Activated CD8-positive, alpha-beta memory T cell treated with anti-CD3 and anti-CD28 coated beads for 24 hours (primary cell): Measurements from ENCODE around the gene SLC2A11.
"Not testable (repeated sequence)": the region's sequence is repeated elsewhere in the genome, so short reads cannot be mapped to it uniquely, and the experiment has no call there.

Experiments
- DNase-seq: peaks from one replicate; pipeline ENCODE4 v3.0.0-alpha.2; 2020

SLC2A11 gene

DNA sequence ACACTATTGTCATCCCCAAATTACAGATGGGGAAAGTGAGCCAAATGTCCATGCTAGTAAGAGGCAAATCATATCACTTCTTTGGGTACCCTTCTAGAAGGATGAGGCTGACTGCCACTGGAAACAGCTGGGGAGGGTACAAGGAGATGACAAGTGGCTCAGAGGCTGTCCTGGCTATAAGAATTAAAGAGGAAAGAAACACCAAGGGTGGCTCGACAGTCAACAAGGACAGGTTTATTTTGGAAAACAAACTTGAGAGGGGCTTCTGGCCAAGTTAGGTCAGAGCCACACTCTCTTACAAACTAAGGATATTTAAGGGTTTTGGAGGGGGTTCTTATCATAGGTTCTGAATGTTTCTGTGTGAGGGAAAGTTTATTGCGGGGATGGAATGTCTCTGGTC, 34.5 kb downstream of the SLC2A11 start:
- no peak for DNase-seq

DNA sequence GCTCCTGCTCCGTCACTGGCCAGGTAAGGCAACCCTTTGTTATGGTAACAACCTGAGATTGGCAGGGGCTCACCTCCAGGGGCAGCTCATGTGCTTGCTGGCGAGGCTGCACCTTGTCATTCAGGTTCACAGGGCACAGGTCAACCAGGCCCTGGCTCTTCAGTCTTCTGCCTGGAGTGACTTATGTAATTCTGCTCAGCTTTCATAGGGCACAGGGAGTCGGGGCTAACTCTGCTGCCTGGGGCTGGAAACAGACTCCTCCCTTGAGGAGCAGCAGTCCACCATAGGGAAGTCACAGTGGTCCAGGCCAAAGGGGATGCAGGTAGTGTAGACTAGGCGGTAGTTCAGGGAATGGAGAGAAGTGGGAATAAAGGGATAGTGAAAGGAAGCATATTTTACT, 35.0 kb downstream of the SLC2A11 start:
- DNase-seq = no peak

DNA sequence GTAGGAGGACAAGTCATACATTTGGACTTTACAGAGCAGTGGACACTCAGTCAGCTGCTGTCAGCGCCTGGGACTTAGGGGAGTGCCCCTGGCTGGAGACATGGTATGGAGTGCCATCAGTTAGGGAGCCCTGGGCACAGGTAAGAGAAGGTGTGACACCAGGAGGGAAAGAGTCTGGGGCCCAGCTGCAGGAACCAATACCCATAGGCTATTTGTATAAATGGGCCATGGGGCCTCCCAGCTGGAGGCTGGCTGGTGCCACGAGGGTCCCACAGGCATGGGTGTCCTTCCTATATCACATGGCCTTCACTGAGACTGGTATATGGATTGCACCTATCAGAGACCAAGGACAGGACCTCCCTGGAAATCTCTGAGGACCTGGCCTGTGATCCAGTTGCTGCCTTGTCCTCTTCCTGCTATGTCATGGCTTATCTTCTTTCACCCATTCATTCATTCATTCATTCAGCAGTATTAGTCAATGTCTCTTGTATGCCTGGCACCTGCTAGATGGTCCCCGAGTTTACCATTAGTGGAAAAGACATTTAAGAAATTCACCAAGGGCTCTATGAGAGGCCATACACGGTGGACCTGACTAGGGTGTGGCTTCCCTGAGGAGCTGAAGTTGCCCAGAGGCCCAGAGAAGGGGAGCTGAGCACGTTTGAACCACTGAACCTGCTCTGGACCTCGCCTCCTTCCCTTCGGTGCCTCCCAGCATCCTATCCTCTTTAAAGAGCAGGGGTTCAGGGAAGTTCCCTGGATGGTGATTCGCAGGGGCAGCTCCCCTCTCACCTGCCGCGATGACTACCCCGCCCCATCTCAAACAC, 35.7 kb downstream of the SLC2A11 start:
- DNase-seq = no peak

DNA sequence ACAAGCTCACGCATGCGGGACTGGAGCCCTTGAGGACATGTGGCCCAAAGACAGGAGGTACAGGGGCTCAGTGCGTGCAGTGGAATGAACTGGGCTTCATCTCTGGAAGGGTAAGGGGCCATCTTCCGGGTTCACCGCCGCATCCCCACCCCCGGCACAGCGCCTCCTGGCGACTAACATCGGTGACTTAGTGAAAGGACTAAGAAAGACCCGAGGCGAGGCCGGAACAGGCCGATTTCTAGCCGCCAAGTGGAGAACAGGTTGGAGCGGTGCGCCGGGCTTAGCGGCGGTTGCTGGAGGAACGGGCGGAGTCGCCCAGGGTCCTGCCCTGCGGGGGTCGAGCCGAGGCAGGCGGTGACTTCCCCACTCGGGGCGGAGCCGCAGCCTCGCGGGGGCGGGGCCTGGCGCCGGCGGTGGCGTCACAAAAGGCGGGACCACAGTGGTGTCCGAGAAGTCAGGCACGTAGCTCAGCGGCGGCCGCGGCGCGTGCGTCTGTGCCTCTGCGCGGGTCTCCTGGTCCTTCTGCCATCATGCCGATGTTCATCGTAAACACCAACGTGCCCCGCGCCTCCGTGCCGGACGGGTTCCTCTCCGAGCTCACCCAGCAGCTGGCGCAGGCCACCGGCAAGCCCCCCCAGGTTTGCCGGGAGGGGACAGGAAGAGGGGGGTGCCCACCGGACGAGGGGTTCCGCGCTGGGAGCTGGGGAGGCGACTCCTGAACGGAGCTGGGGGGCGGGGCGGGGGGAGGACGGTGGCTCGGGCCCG, 36.5 kb downstream of the SLC2A11 start, which contains the start of gene MIF:
Gene MIF (plus strand): TSS at position 439 of the 765 bp plus-strand sequence. CDS start 92 bp downstream, at position 531.
- DNase-seq = peak; percentile 100

DNA sequence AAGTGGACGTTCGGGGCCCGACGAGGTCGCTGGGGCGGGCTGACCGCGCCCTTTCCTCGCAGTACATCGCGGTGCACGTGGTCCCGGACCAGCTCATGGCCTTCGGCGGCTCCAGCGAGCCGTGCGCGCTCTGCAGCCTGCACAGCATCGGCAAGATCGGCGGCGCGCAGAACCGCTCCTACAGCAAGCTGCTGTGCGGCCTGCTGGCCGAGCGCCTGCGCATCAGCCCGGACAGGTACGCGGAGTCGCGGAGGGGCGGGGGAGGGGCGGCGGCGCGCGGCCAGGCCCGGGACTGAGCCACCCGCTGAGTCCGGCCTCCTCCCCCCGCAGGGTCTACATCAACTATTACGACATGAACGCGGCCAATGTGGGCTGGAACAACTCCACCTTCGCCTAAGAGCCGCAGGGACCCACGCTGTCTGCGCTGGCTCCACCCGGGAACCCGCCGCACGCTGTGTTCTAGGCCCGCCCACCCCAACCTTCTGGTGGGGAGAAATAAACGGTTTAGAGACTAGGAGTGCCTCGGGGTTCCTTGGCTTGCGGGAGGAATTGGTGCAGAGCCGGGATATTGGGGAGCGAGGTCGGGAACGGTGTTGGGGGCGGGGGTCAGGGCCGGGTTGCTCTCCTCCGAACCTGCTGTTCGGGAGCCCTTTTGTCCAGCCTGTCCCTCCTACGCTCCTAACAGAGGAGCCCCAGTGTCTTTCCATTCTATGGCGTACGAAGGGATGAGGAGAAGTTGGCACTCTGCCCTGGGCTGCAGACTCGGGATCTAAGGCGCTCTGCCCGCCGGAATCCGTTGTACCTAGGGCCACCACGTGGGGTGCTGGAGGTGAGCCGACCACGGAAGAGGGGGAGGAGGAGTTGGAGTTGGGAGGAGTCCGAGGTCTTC, 37.3 kb downstream of the SLC2A11 start:
- peak; percentile 86 for DNase-seq

DNA sequence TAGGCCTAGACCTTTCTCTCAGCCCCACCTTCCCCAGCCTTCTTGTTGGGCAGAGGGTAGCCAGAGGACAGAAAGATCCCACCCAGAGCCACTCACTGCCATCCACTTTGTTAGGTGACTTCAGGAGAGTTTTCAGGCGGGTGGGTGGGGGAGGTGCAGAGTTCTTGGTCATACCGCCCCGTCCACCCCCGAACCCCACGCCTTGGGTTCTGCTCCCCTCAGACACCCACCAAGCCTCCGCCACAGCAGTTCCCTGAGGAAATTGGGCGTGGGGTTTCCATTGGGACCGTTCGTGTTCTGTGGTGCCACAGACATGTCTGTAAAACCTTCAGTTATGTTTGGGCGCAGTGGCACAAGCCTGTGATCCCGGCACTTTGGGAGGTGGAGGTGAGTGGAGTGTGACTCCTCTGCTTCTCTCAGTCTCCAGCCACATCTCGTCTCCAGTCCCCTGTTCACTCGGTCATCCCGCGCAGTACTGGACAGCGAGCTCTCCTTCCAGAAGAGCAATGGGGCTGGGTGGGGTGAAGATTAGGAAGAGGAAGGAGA, 38.0 kb downstream of the SLC2A11 start:
- DNase-seq = no peak

DNA sequence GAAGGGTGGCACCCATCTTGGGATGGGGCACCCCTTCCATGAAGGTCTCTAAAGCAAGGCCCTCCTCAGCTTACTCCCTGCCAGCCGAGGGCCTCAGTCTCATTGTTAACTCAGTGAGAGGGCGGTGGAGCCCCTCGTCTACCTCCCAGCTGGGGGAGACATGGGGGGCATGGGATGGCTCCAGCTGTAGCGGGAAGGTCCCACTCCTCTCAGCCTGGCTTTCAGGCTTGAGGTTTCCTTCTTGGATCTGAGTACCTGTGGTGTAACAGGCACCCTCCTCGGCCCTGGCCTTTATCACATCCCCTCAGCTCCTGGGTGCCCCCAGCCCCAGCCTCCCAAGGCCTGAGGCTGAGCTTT, 38.5 kb downstream of the SLC2A11 start:
- DNase-seq = no peak

DNA sequence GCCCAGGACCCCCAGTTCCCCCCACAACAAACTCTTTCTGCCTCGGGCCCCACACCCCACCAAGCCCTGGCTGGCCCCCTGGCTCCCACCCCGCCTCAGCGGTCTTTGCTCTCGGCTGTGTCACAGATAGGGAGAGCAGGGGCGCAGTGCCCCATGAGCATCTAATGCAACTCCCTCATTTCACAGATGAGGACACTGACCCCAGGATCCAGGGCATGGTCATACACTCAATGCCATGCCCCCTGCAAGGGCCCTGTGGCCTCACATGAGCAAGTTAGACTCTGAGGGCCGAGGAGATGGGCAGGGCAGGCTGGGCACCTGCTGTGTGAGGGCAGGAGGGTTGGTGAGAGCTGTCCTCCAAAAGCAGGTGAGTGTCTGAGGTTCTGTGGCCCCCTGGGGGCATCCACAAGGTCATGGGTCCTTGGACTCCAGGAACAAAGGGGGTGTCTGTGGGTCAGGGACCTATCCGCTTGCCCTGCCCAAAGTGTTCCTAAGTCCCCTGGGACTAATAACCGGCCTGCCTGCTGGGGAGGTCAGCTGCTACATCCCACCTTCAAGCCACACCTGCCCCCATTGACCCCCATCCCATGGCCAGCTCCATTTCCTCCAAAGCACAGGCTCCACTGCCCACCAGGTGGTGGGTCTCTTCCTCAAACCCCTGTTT, 39.0 kb downstream of the SLC2A11 start:
- DNase-seq = no peak

DNA sequence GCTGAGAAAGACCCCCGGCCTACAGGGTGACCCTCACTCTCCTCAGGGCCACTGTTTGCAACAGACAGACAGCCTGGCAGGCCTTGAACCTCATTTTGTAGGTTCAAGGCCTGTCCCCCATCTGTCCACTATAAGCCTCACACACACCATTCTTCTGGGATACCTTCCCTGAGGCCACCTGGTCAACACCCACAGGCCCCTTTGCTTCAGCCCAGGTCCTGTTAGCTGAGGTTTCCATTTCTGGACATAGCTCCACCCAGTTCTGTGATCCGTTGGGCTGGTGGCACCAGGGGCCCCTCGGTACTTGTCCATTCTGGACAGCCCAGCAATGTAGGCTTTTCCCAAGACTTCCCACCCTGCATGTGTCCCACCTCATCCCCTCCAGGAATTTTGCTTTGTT, 39.6 kb downstream of the SLC2A11 start:
- DNase-seq = no peak

DNA sequence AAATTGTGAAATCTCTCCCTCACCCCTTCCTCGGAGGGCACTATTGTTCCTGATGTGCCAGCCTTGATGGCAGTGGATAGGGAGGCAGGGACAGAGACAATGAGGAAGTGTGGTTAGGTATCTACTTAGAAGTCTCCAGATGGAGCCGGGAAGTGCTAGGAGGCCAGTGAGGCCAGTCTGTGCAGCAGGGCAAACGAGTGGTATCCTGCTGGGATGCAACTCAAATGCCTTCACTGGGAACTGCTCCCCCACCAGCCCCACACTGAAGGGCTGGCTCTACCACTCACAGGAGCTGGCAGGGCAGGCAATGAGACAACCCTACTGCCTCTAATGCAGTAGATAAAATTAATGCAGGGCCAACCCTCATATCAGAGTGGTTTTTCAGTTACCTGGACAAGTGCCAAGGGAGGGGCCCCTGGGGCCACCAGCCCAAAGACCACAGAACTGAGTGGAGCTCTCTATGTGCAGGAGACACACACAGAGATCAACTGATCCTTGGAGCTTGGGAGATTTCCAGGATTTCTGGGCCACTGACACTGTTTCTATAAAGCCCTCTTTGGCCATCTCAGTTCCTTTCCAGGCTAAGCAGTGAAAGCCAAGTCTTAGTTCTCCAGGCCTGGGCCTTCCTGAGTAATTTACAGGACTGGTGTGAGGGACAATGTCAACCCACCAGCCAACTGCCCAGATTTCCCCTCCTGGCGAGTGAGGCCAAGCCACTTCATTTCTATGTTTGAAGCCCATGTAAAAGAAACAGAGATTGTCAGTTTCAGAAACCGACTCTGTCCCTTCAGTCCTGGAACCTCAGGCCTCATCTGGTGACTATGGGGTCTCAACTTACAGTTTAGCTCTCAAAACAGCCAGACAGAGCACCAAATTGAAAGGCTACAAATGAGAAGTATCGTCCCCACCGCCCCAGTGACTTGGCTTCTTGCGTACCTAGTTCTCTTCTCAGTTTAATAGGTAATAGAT, 40.6 kb downstream of the SLC2A11 start:
- DNase-seq = no peak

DNA sequence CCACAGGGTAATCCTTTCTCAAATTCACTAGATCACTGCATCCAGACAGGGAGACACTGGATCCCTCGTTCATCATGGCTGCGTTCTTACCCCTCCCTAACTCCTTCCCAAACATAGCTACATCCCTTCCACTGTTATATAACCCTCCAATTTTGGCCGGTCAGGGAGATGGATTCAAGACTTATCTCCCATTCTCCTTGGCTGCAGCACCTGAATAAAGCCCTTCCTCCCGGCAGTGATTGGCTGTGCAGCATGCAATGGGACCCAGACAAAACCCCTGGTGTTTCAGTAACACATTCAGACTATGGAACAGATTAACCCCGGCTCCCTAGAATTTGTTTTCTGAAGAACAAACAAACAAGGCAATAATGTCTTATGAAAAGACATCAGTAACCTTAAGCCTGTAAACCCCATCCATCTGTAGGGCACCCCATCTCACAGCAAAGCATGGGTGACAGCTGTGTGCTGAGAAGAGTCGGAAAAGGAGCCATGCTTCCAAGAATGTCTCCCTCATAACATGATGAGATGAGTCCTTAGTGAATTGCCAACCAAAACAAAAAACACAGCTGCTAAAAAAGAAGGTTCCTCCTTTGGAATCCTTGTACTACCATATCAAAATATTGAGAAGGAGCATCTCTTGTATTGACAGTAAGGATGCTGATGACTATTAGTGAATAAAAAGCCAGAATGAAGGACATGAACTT, 41.5 kb downstream of the SLC2A11 start:
- no peak for DNase-seq

DNA sequence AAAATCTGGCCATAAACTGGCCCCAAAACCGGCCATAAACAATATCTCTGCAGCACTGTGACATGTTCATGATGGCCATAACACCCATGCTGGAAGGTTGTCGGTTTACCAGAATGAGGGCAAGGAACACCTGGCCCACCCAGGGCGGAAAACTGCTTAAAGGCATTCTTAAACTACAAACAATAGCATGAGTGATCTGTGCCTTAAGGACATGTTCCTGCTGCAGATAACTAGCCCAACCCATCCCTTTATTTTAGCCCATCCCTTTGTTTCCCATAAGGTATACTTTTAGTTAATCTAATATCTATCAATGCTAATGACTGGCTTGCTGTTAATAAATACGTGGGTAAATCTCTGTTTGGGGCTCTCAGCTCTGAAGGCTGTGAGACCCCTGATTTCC, 42.6 kb downstream of the SLC2A11 start:
- DNase-seq = not testable (repeated sequence)

DNA sequence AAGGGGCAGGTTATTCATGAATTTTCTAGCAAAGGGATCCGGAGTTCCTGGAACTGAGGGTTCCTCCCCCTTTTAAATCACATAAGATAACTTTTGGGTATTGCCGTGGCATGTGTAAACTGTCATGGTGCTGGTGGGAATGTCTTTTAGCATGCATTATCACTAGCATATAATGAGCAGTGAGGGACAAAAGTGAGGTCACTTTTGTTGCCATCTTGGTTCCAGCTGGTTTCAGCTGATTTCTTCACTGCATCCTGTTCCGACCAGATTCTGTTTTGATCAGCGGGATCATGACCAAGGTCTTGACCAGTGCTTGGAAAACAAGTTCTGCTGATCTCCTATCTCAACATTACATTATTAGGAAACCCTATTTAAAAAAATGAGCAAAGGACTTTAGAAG, 43.9 kb downstream of the SLC2A11 start:
- no peak for DNase-seq

DNA sequence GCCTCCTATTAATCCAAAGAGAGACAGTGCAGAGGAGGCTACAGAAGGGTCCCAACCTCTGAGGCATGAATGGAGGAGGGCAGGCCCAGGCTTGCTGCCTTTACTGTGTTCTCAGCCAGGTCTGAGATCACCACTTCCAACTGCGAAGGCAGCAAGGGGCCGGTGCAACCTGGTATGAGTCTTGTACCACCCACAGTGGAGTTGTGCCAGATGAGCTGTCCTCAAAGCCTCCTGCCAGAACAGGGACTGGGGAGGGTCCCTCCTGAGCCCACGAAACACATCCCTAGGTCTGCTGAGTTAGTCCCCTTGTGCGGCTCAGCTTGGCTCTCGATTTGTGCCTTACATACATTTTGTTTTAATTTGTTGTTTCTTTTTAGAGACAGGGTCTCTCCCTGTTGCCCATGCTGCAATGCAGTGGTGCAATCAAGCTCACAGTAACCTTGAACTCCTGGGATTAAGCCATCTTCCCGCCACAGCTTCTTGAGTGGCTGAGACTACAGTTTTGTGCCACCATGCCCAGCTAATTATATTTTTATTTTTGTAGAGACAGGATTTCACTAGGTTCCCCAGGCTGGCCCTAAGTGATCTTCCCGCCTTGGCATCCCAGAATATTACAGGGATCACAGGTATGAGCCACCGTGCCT, 45.8 kb downstream of the SLC2A11 start:
- no peak for DNase-seq

DNA sequence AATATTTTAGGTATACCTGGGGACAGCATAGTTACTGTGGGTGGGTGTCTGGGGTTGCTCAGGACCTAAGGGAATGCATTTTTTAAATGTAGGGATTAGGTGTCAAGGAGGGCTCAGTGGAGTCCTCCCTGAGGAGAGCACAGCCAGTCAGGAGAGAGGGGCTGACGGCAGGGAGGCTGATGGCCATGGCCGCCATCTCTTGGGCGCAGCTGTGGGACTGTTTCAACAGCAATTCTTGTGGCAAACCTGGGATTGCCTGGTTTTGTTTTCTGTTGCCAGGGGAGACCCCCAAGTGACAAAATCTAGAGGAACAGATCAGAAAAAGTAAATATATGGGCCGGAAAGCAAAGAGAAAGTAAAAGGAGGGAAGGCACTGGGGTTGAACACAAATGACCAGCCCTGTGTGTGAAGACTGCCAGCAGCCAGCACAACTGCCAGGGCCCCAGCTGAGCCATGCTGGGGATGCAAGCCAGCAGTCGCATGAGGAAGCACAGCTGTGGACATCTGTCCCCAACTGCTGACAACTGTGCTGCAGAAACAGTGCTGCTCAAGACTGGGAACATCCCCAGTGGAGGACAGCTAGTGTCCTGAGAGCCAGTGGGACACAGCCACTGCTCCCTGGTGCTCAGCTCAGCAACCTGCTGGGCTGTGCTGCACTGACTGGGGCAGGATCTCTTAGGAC, 47.0 kb downstream of the SLC2A11 start:
- no peak for DNase-seq

DNA sequence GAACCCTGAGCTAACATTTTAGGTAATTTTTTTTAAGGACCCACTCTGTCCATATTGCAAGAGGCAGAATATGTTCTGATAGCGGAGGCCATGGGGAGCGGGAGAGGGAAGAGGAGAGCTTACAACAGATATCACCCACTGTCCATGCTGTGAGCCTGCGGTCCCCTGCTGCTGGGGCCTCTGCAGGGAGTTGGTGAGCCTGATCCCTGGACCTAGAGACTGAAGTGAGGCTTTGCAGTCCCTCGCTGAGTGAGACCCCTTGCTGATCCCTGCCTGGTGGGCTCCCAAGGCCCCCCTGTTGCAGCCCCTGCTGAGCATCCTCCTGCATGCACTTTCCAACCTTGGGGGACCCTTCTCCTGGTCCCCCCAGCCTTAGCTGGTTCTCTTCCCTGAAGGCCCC, 49.0 kb downstream of the SLC2A11 start:
- no peak for DNase-seq

DNA sequence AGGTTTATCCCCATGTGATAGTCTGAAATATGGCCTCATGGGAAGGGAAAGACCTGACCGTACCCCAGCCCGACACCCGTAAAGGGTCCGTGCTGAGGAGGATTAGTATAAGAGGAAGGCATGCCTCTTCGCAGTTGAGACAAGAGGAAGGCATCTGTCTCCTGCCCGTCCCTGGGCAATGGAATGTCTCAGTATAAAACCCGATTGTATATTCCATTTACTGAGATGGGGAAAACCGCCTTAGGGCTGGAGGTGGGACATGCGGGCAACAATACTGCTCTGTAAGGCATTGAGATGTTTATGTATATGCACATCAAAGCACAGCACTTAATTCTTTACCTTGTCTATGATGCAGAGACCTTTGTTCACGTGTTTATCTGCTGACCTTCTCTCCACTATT, 49.7 kb downstream of the SLC2A11 start:
- DNase-seq = not testable (repeated sequence)

DNA sequence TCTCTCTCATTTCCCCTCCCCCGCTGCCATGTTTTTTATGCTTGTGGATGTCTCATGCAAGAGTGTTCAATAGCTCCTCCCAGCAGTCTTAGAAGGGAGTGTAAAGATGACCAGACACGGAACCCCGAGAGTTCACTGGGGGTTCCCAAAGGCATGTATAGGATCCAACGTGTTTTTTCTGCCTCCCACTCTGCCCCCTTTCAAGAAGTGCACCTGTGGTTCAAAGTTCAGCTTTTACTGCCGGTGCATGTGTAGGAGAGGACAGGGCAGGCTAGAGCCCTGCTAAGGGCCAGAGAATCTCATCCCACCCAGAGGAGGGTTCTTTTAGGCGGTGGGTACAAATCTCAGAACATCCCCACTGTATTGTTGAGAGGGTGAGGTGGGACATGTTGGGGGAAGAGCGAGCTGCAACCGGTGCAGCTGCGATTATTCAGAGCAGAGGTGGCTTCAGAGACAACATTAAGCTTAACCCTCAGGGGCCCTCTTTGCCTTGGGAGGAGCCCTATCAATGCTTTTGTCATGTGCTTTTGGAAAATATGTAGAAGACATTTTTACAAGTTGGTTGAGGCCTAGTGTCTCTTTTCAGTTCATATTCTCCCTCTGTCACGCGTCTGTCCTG, 51.0 kb downstream of the SLC2A11 start:
- no peak for DNase-seq
